GM20000 (cell line): ENCODE results near the gene ALOXE3.

Source experiments
- DNase-seq: peaks from one replicate; pipeline ENCODE4 v3.0.0; 2012; ENCODE audit warnings: low spot score
- CTCF ChIP-seq: IDR thresholded peaks from 2 replicates; pipeline ENCODE4 v1.5.1; 2012; ENCODE audit warnings: mild to moderate bottlenecking, control low read depth; ENCODE audit errors: extremely low read depth, missing control alignments

ALOXE3 gene

GRCh38 chr17:8153031-8153451 lies 34.7 kb upstream of the ALOXE3 start:
- DNase-seq = no peak
- no peak for TF ChIP-seq CTCF

GRCh38 chr17:8152112-8152775 lies 33.9 kb upstream of the ALOXE3 start, which contains the start of gene PER1:
Gene PER1 (minus strand): TSS chr17:8152404. CDS start chr17:8150706, 1,698 bp downstream.
- TF ChIP-seq CTCF = no peak
- DNase-seq = peak; percentile 93

DNA sequence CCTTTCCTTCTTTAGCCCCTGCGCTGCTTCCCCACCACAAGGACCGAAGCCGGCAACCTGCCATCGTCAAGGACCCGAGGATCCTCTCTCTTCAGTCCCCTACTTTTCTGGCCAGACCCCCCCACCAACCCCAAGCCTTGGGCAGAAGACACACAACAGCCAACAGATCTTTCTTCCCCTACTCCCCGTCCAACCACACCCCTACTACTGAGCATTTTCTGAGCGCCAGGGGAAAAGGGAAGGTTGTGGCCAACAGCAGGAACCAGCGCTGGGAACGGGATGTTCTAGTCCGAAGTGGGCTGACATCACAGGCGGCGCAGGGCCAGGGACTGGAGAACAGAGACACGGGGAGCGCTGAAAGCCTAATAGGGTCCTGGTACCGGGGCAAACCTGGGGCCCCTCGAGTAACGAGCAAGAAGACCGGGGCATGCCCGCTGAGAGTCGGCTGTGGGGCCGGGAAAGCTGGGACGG lies 33.4 kb upstream of the ALOXE3 start:
- DNase-seq = no peak
- TF ChIP-seq CTCF = no peak

DNA sequence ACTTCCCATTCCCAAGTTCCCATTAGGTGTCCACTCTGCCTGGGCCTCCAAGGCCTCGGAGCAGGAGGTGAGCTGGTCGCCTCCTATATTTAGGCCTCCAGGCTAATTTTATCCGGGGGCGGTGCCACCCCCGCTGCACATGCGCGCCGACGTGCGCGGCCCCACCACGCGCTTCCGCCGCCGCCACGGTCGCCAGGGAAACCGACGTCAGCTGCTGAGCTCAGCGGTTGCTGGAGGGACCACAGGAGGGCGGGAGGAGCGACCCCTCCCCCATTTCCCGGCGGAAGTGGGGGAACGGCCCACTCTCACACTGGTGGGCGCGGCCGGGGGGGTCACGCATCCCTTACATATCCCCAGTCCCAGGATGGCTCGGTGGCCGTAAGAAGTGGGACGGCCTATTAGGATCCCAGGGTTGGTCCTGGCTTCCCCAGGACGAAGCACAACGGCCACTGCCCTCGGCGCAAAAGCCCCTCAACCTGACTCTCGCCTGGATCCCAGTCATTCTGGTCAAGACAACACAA lies 32.9 kb upstream of the ALOXE3 start:
- peak; percentile 91 for DNase-seq
- no peak for TF ChIP-seq CTCF

GRCh38 chr17:8150194-8151119 lies 32.1 kb upstream of the ALOXE3 start:
- no peak for DNase-seq

GRCh38 chr17:8149419-8150193 lies 31.3 kb upstream of the ALOXE3 start:
- TF ChIP-seq CTCF = no peak
- DNase-seq = no peak

More at GRCh38 chr17:8150194-8151119, 32.1 kb upstream of the ALOXE3 start:
- TF ChIP-seq CTCF = no peak
